ENCODE measurements around the gene HOXD12. TPM values are rescaled to one million over a fixed set of nuclear protein-coding genes. Genes with fewer than 3 reads are reported as not detected.

Gene HOXD12
- total RNA-seq, 1 experiment from 2014 or later: 0.27 TPM

- TF ChIP-seq CBX3 (IDR thresholded peaks at IDR 0.05; ENCODE audit: low read depth) (no peak), ZNF274 (IDR thresholded peaks at IDR 0.05; ENCODE audit: low read depth, low read length) (no peak), EZH2phosphoT487 (IDR thresholded peaks at IDR 0.05; ENCODE audit: borderline replicate concordance) (no peak), ELF1 (IDR thresholded peaks at IDR 0.05; ENCODE audit: borderline replicate concordance, low read depth) (no peak), EGR1 (IDR thresholded peaks at IDR 0.05; ENCODE audit: low read depth) (no peak), FOSL1 (IDR thresholded peaks at IDR 0.05; ENCODE audit: low read depth) (no peak), POLR2AphosphoS5 (IDR thresholded peaks at IDR 0.05; ENCODE audit: low read depth, low read length) (no peak), RAD21 (IDR thresholded peaks at IDR 0.05; ENCODE audit: low read depth) (no peak), CEBPB (IDR thresholded peaks at IDR 0.05; ENCODE audit: low read depth) (no peak), SIN3A (IDR thresholded peaks at IDR 0.05; ENCODE audit: low read depth) (no peak), SRF (IDR thresholded peaks at IDR 0.05; ENCODE audit: low read depth) (no peak), EZH2 (IDR thresholded peaks at IDR 0.05) (no peak), YY1 (IDR thresholded peaks at IDR 0.05; ENCODE audit: extremely low read depth, insufficient replicate concordance, low read depth, low read length) (no peak)
- TF ChIP-seq, protein P1, sequence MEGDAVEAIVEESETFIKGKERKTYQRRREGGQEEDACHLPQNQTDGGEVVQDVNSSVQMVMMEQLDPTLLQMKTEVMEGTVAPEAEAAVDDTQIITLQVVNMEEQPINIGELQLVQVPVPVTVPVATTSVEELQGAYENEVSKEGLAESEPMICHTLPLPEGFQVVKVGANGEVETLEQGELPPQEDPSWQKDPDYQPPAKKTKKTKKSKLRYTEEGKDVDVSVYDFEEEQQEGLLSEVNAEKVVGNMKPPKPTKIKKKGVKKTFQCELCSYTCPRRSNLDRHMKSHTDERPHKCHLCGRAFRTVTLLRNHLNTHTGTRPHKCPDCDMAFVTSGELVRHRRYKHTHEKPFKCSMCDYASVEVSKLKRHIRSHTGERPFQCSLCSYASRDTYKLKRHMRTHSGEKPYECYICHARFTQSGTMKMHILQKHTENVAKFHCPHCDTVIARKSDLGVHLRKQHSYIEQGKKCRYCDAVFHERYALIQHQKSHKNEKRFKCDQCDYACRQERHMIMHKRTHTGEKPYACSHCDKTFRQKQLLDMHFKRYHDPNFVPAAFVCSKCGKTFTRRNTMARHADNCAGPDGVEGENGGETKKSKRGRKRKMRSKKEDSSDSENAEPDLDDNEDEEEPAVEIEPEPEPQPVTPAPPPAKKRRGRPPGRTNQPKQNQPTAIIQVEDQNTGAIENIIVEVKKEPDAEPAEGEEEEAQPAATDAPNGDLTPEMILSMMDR (IDR thresholded peaks at IDR 0.05 in 2 of 3, conservative IDR thresholded peaks at IDR 0.05 in 1 of 3; ENCODE audit: borderline replicate concordance in 1 of 3, insufficient read depth in 1 of 3, low read depth in 2 of 3, low read length in 2 of 3): no peak
- TF ChIP-seq, protein P2, sequence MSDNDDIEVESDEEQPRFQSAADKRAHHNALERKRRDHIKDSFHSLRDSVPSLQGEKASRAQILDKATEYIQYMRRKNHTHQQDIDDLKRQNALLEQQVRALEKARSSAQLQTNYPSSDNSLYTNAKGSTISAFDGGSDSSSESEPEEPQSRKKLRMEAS (IDR thresholded peaks at IDR 0.05): no peak
- peak overlapping the region; percentile 12 for H2AFZ ChIP-seq (ENCODE audit: low read depth, low read length, poor library complexity, severe bottlenecking)
- ChIA-PET RAD21 (ENCODE audit: low non-redundant PET in 1 of 2, low total read pairs in 2 of 2, uncharacterized antibody in 2 of 2, unreplicated experiment in 2 of 2) (interaction anchor here in 1 of 2 experiments (0.6 kb wide), 1 partner anchor 15 kb away, joined by 4 read pairs; no protein-coding TSS in a partner anchor), POLR2A (no interaction called here), CTCF (interaction anchor here (2.5 kb wide), 1 partner anchor 389 kb away, joined by 14 read pairs; no protein-coding TSS in a partner anchor)
- DNase-seq (ENCODE audit: low read depth, low spot score): no peak
- no peaks in the 10 kb centered on the region for H3K4me1 ChIP-seq (ENCODE audit: control insufficient read depth in 1 of 2, insufficient read depth in 2 of 2, low read length in 2 of 2)
- H3K9me3 ChIP-seq (ENCODE audit: control insufficient read depth in 1 of 2, insufficient read depth in 1 of 2, low read depth in 1 of 2, low read length in 2 of 2): no peaks in the 10 kb centered on the region; a peak in 1 of 4 replicates
- intact Hi-C loops (cut with micrococcal nuclease): no loop called here
- H3K27ac ChIP-seq (ENCODE audit: low read depth, low read length): no peak overlapping the region
- H4K20me1 ChIP-seq (ENCODE audit: insufficient read depth): no peaks in the 10 kb centered on the region
- peak overlapping the region; percentile 61 for H3K4me2 ChIP-seq (ENCODE audit: low read length)
- H3K27me3 ChIP-seq (ENCODE audit: insufficient read depth, low read length): no peaks in the 10 kb centered on the region
- no peaks in the 10 kb centered on the region for H3K36me3 ChIP-seq (ENCODE audit: control insufficient read depth in 1 of 2, insufficient read depth in 2 of 2, low read length in 2 of 2)
- no peaks in the 10 kb centered on the region for H3K79me2 ChIP-seq (ENCODE audit: insufficient read depth, low read length)
- BruUV-seq (replicated peaks): no TSS peak
- ATAC-seq: peak; percentile 37
- H3K4me3 ChIP-seq (replicated peaks in 1 of 2; ENCODE audit: low read depth in 1 of 2, low read length in 2 of 2): peak overlapping the region; percentile 4 to 45
- H3K9ac ChIP-seq (ENCODE audit: low read length): no peak overlapping the region
- no peaks in the 10 kb centered on the region for H3K9me2 ChIP-seq (ENCODE audit: insufficient read depth)
These were observed 20.2 kb upstream of the HOXD12 start for GRCh38 chr2:176079285-176079830.

All from HCT116 (cell line).